Fibroblast of the conjunctiva (primary cell): ENCODE results near the gene TBATA.
A peak's percentile ranks its signal among the peaks of the same experiment; 100 is the strongest.

ENCODE experiments used
- DNase-seq: peaks from one replicate; pipeline ENCODE4 v3.0.0-alpha.2; 2010; ENCODE audit warnings: low read depth

Gene TBATA

GRCh38 chr10:70761031-70761601 lies 24.1 kb downstream of the TBATA start:
- no peak for DNase-seq

- no peak for DNase-seq
Observed at GRCh38 chr10:70760271-70760787, 24.8 kb downstream of the TBATA start.

GRCh38 chr10:70759781-70760180 lies 25.4 kb downstream of the TBATA start:
- no peak for DNase-seq

GRCh38 chr10:70758757-70759514 lies 26.2 kb downstream of the TBATA start:
- peak; percentile 51 for DNase-seq

GRCh38 chr10:70757856-70758255 lies 27.3 kb downstream of the TBATA start:
- no peak for DNase-seq

- no peak for DNase-seq
Observed at GRCh38 chr10:70756700-70757360, 28.3 kb downstream of the TBATA start.

- DNase-seq = no peak
Observed at GRCh38 chr10:70753841-70754621, 31.1 kb downstream of the TBATA start.

GRCh38 chr10:70753026-70753663 lies 32.0 kb downstream of the TBATA start:
- DNase-seq = no peak

- no peak for DNase-seq
Observed at GRCh38 chr10:70752571-70752970, 32.6 kb downstream of the TBATA start.

GRCh38 chr10:70751991-70752390 lies 33.2 kb downstream of the TBATA start:
- DNase-seq = no peak

- no peak for DNase-seq
Observed at GRCh38 chr10:70751356-70751755, 33.8 kb downstream of the TBATA start.

- DNase-seq = no peak
Observed at GRCh38 chr10:70750156-70750703, 34.9 kb downstream of the TBATA start.

GRCh38 chr10:70749756-70750155 lies 35.4 kb downstream of the TBATA start:
- DNase-seq = no peak

- DNase-seq = no peak
Observed at GRCh38 chr10:70748801-70749573, 36.2 kb downstream of the TBATA start.

GRCh38 chr10:70748305-70748704 lies 36.9 kb downstream of the TBATA start:
- DNase-seq = no peak

- no peak for DNase-seq
Observed at GRCh38 chr10:70747192-70747965, 37.8 kb downstream of the TBATA start.

GRCh38 chr10:70745555-70745954 lies 39.6 kb downstream of the TBATA start:
- no peak for DNase-seq

- no peak for DNase-seq
Observed at GRCh38 chr10:70744617-70745143, 40.5 kb downstream of the TBATA start.

GRCh38 chr10:70743879-70744278 lies 41.3 kb downstream of the TBATA start:
- no peak for DNase-seq

- DNase-seq = no peak
Observed at GRCh38 chr10:70743430-70743788, 41.8 kb downstream of the TBATA start.
